GM23248 (cell line): ENCODE results near the gene UBXN11. TPM values are rescaled to one million over a fixed set of nuclear protein-coding genes. Genes with fewer than 3 reads are reported as not detected.
"Not testable (repeated sequence)": the region's sequence is repeated elsewhere in the genome, so short reads cannot be mapped to it uniquely, and the experiment has no call there.

Experiments
- DNase-seq: peaks from one replicate; pipeline ENCODE4 v3.0.0-alpha.2; 2015
- H2AFZ ChIP-seq: fragments of 200-600 bp; sonication (generic); 2 replicates; pipeline ENCODE4 v1.6.1; 2016; ENCODE audit warnings: antibody characterized with exemption
- H3F3A ChIP-seq: fragments of 200-600 bp; sonication (generic); 2 replicates; pipeline ENCODE4 v1.6.1; 2016; ENCODE audit warnings: mild to moderate bottlenecking, antibody characterized with exemption, mixed run types; ENCODE audit not compliant: insufficient read depth
- H3K27ac ChIP-seq: fragments of 200-600 bp; sonication (generic); 2 replicates; pipeline ENCODE4 v1.5.1; 2016; ENCODE audit warnings: mild to moderate bottlenecking
- H3K27me3 ChIP-seq: fragments of 200-600 bp; sonication (generic); replicated peaks from 2 replicates; pipeline ENCODE4 v1.6.1; 2016; ENCODE audit warnings: mild to moderate bottlenecking; ENCODE audit not compliant: insufficient read depth
- H3K36me3 ChIP-seq: fragments of 200-600 bp; sonication (generic); 2 replicates; pipeline ENCODE4 v1.6.1; 2016; ENCODE audit warnings: low read depth, mild to moderate bottlenecking
- H3K4me1 ChIP-seq: fragments of 200-600 bp; sonication (generic); 2 replicates; pipeline ENCODE4 v1.6.1; 2016; ENCODE audit warnings: mild to moderate bottlenecking; ENCODE audit not compliant: insufficient read depth
- H3K4me2 ChIP-seq: fragments of 200-600 bp; sonication (generic); one replicate; pipeline ENCODE4 v1.6.1; 2016; ENCODE audit warnings: mild to moderate bottlenecking; ENCODE audit not compliant: unreplicated experiment
- H3K4me3 ChIP-seq: fragments of 200-600 bp; sonication (generic); 2 replicates; pipeline ENCODE4 v1.5.1; 2016; ENCODE audit warnings: mild to moderate bottlenecking
- H3K79me2 ChIP-seq: fragments of 200-600 bp; sonication (generic); 2 replicates; pipeline ENCODE4 v1.6.1; 2016; ENCODE audit warnings: mild to moderate bottlenecking; ENCODE audit not compliant: insufficient read depth
- H3K9ac ChIP-seq: fragments of 200-600 bp; sonication (generic); 2 replicates; pipeline ENCODE4 v1.6.1; 2016; ENCODE audit warnings: mild to moderate bottlenecking
- H3K9me2 ChIP-seq: fragments of 200-600 bp; sonication (generic); 2 replicates; pipeline ENCODE4 v1.6.1; 2016; ENCODE audit warnings: mixed run types, mild to moderate bottlenecking, moderate library complexity; ENCODE audit not compliant: insufficient read depth
- H3K9me3 ChIP-seq: fragments of 200-600 bp; sonication (generic); one replicate; pipeline ENCODE4 v1.6.1; 2017; ENCODE audit warnings: low read depth
- H4K20me1 ChIP-seq: fragments of 200-600 bp; sonication (generic); 2 replicates; pipeline ENCODE4 v1.6.0; 2016; ENCODE audit not compliant: insufficient read depth
- EZH2 ChIP-seq: fragments of 200-600 bp; sonication (generic); IDR thresholded peaks from 2 replicates; pipeline ENCODE4 v1.6.1; 2018; ENCODE audit warnings: antibody characterized with exemption, mild to moderate bottlenecking; ENCODE audit not compliant: insufficient read depth, poor library complexity, severe bottlenecking
- EZH2phosphoT487 ChIP-seq: fragments of 200-600 bp; sonication (generic); IDR thresholded peaks from 2 replicates; pipeline ENCODE4 v1.6.1; 2018; ENCODE audit warnings: antibody characterized with exemption, moderate library complexity, mild to moderate bottlenecking, low read depth; ENCODE audit not compliant: insufficient read depth
- WGBS, 2 experiments: methylation state at CpG; one replicate each; pipeline ENCODE4 v1.1.6; 2015 to 2017; ENCODE audit warnings: low lambda C conversion rate in 2 of 2, low coverage in 1 of 2; ENCODE audit errors: missing lambda C conversion rate in 2 of 2; 5-methylcytosine and 5-hydroxymethylcytosine counted together
- in situ Hi-C: fragments of 300-500 bp; cut with MboI; formaldehyde crosslinking; loops from 2 replicates; pipeline ENCODE4 v1.15.0; 2020
- polyA plus RNA-seq: library from polyadenylated mRNA; unstranded; fragments of >200 nt; fragmentation: Nextera tagmentation; extraction: Ambion mirVana; gene quantifications from 2 replicates; pipeline ENCODE4 v1.2.1, GENCODE V29; 2016
- total RNA-seq: library from RNA; depleted of rRNA; stranded (reverse); fragments of >200 nt; shearing (Covaris generic); gene quantifications from 2 replicates; pipeline ENCODE4 v1.2.3, GENCODE V29; 2014

UBXN11 gene
- total and polyA plus RNA-seq, 2 experiments from 2014 or later, result 5.8 to 12.7 TPM

DNA sequence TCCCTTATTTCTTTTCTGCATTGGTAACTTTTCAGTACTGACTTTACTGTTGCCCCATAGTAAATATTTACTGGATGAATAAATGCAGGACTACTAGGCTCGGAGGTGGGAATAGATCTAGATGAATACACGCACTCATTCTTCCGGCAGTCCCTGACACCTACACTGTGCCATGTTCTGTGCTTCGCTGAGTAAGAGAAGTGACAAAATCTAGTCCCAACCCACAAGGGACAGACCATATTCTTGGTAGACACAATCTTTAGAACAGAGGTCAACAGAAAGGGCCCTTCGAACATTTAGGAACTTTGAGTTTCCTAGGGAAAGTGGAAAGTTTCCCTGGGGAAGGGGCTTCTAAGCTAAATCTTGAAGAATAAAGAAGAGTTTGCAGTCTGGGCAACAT lies 8.1 kb upstream of the UBXN11 start:
- Histone ChIP-seq H3K4me1 (peaks cover 5% of the 10 kb centered on the region), H3K36me3 (no peaks in the 10 kb centered on the region), H3K79me2 (no peaks in the 10 kb centered on the region), H3K4me2 (no peak overlapping the region), H3K27ac (no peak overlapping the region), H4K20me1 (no peaks in the 10 kb centered on the region), H3F3A (no peaks in the 10 kb centered on the region), H2AFZ (no peak overlapping the region), H3K9me2 (no peaks in the 10 kb centered on the region), H3K9ac (no peak overlapping the region), H3K9me3 (no peaks in the 10 kb centered on the region), H3K27me3 (0 out of 2 replicates have a peak, but pooled peaks cover 4% of the 10 kb centered on the region), H3K4me3 (no peak overlapping the region)
- 90 to 92% methylated on average over 5 of the region's 5 CpGs for WGBS, 2 experiments
- DNase-seq, result no peak
- TF ChIP-seq EZH2phosphoT487, result no peak
- no peak for TF ChIP-seq EZH2
- in situ Hi-C loops, result no loop called here

GRCh38 chr1:26307966-26308899 lies 1.8 kb upstream of the UBXN11 start:
- H3F3A ChIP-seq, result peaks cover 10% of the 10 kb centered on the region
- H2AFZ ChIP-seq, result 0 out of 2 replicates have a peak overlapping the region, but pooled peaks have one; percentile 95
- H3K79me2 ChIP-seq, H3K36me3 ChIP-seq, H4K20me1 ChIP-seq, H3K9me3 ChIP-seq, H3K27ac ChIP-seq, H3K4me1 ChIP-seq, H3K9ac ChIP-seq, DNase-seq, H3K9me2 ChIP-seq, H3K4me2 ChIP-seq, H3K4me3 ChIP-seq, in situ Hi-C loops, H3K27me3 ChIP-seq: not testable (repeated sequence)
- 86% methylated on average over 18 to 21 of the region's 21 CpGs for WGBS, 2 experiments

- H3K9me2 ChIP-seq, result no peaks in the 10 kb centered on the region
- H3F3A ChIP-seq, result peaks cover 15% of the 10 kb centered on the region
- H3K36me3 ChIP-seq, result no peaks in the 10 kb centered on the region
- no peaks in the 10 kb centered on the region for H4K20me1 ChIP-seq
- no peak for DNase-seq
- 56 to 58% methylated on average over 6 of the region's 6 CpGs for WGBS, 2 experiments
- in situ Hi-C loops, result no loop called here
- H3K4me3 ChIP-seq, result no peak overlapping the region
- peaks cover 10% of the 10 kb centered on the region for H3K4me1 ChIP-seq
- TF ChIP-seq EZH2 (no peak), EZH2phosphoT487 (no peak)
- H3K27me3 ChIP-seq, result no peaks in the 10 kb centered on the region
- H3K9ac ChIP-seq, result peak overlapping the region; percentile 86; the same call in 1 of the 2 replicates
- peak overlapping the region; percentile 95 for H2AFZ ChIP-seq
- H3K79me2 ChIP-seq, result no peaks in the 10 kb centered on the region
- H3K9me3 ChIP-seq, result no peaks in the 10 kb centered on the region
- no peak overlapping the region for H3K27ac ChIP-seq
- no peak overlapping the region for H3K4me2 ChIP-seq
These were observed 936 bp upstream of the UBXN11 start for GRCh38 chr1:26307363-26307781.

DNA sequence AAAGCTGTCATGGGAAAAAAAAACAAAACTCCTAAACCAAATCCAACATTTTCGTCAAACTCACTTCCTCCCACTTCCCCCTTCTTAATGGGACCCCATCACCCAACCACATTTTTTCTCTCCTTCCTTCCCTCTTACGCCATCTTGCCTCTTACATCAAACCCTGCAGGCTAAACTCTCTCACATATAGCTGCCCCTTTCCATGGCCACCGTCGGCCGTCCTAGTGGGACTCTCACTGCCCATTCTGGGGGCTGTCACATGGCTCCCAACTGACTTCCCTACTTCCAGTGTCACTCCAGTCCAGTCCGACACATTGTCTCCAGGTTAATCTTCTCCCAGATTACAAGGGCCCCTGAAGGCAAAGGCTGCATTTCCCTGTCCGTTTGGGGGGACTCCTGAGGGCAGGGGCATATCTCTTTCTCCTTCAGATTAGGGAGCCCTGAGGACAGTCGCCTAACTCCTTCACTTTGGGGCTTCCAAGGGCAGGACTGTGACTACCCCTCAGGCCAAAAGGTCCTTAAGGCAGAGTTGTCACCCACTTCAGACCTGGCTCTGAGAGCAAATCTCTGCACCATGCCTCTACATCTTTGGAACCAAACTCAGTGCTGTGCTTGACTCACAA lies 658 bp downstream of the UBXN11 start:
- no peaks in the 10 kb centered on the region for H3K79me2 ChIP-seq
- peaks cover 16% of the 10 kb centered on the region for H3F3A ChIP-seq
- no peaks in the 10 kb centered on the region for H3K27me3 ChIP-seq
- no peaks in the 10 kb centered on the region for H4K20me1 ChIP-seq
- H3K9me2 ChIP-seq, result no peaks in the 10 kb centered on the region
- peak overlapping the region; percentile 85 for H3K4me3 ChIP-seq
- H3K4me2 ChIP-seq, result peak overlapping the region; percentile 93
- H3K9ac ChIP-seq, result peak overlapping the region; percentile 86
- in situ Hi-C loops, result no loop called here
- H3K4me1 ChIP-seq, result peaks cover 10% of the 10 kb centered on the region
- H2AFZ ChIP-seq, result peak overlapping the region; percentile 95
- H3K36me3 ChIP-seq, result no peaks in the 10 kb centered on the region
- 52 to 54% methylated on average over 8 of the region's 8 CpGs for WGBS, 2 experiments
- H3K27ac ChIP-seq, result peak overlapping the region; percentile 27
- TF ChIP-seq EZH2phosphoT487 (no peak), EZH2 (no peak)
- H3K9me3 ChIP-seq, result no peaks in the 10 kb centered on the region
- no peak for DNase-seq
